A375 (cell line): ENCODE measurements around the gene ZDHHC12. TPM values are rescaled to one million over a fixed set of nuclear protein-coding genes. Genes with fewer than 3 reads are reported as not detected.

Source experiments
- small RNA-seq: library from RNA; depleted of rRNA; stranded (forward); fragments of <200 nt; gene quantifications from one replicate; pipeline ENCODE3, GENCODE V24; 2014
- total RNA-seq: library from RNA; depleted of rRNA; stranded (reverse); fragments of >200 nt; shearing (Covaris generic); gene quantifications from 2 replicates; pipeline ENCODE4 v1.2.3, GENCODE V29; 2014; rRNA removed

ZDHHC12 gene, protein sequence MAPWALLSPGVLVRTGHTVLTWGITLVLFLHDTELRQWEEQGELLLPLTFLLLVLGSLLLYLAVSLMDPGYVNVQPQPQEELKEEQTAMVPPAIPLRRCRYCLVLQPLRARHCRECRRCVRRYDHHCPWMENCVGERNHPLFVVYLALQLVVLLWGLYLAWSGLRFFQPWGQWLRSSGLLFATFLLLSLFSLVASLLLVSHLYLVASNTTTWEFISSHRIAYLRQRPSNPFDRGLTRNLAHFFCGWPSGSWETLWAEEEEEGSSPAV
- total RNA-seq, result 54.5 and 62.5 TPM in 2 replicates

GRCh38 chr9:128723866-128724743 is at the start of gene ZDHHC12:
Gene ZDHHC12 (minus strand): TSS chr9:128724127. CDS start chr9:128724093, 34 bp downstream.

GRCh38 chr9:128771745-128772519 is 48.0 kb upstream of the ZDHHC12 start, which contains the start of gene ZER1:
Gene ZER1 (minus strand): TSS chr9:128771927. CDS start chr9:128755565, 16,362 bp downstream.

GRCh38 chr9:128702445-128702948 is 21.4 kb downstream of the ZDHHC12 start, which contains the start of gene PKN3:
Gene PKN3 (plus strand): TSS chr9:128702503. CDS start chr9:128702916, 413 bp downstream.

GRCh38 chr9:128688501-128689292 is 35.2 kb downstream of the ZDHHC12 start, which contains the start of gene SET:
Gene SET (plus strand): TSS chr9:128689222. CDS start chr9:128689583, 361 bp downstream.

Small RNA genes within 50 kb of the gene (small RNA-seq; reads per million reads assigned to genes)
- gene RF00017 (not detected), gene RN7SL560P (not detected)

Other genes starting within 250 kb of the ZDHHC12 start
- gene GLE1, start 219.4 kb downstream of the ZDHHC12 start, total RNA-seq, result 52.9 and 54.4 TPM in 2 replicates
- 207 and 225 TPM in 2 replicates for gene SPTAN1, start 171.5 kb downstream of the ZDHHC12 start, total RNA-seq
- gene DYNC2I2, start 67.3 kb downstream of the ZDHHC12 start, total RNA-seq, result 179 and 221 TPM in 2 replicates
- 789 and 951 TPM in 2 replicates for gene SET, start 34.9 kb downstream of the ZDHHC12 start, total RNA-seq
- gene PKN3, start 21.6 kb downstream of the ZDHHC12 start, total RNA-seq, result 12.7 and 14.0 TPM in 2 replicates
- gene ZER1, start 47.8 kb upstream of the ZDHHC12 start, total RNA-seq, result 16.3 and 20.9 TPM in 2 replicates
- gene TBC1D13, start 63.1 kb upstream of the ZDHHC12 start, total RNA-seq, result 11.1 and 12.6 TPM in 2 replicates
- 28.2 and 29.4 TPM in 2 replicates for gene ENDOG, start 94.4 kb upstream of the ZDHHC12 start, total RNA-seq
- gene SPOUT1, start 105.7 kb upstream of the ZDHHC12 start, total RNA-seq, result 35.0 and 54.4 TPM in 2 replicates
- gene KYAT1, start 157.8 kb upstream of the ZDHHC12 start, total RNA-seq, result 11.1 and 13.8 TPM in 2 replicates
- gene LRRC8A, start 158.0 kb upstream of the ZDHHC12 start, total RNA-seq, result 38.5 and 42.1 TPM in 2 replicates
- gene PHYHD1, start 196.9 kb upstream of the ZDHHC12 start, total RNA-seq, result not detected in 2 replicates
- 15.7 and 19.6 TPM in 2 replicates for gene DOLK, start 223.5 kb upstream of the ZDHHC12 start, total RNA-seq
- 56.5 and 64.3 TPM in 2 replicates for gene NUP188, start 223.6 kb upstream of the ZDHHC12 start, total RNA-seq